ENCODE measurements around the gene DHRS4L2.
"Not testable (repeated sequence)": the region's sequence is repeated elsewhere in the genome, so short reads cannot be mapped to it uniquely, and the experiment has no call there.

DNA sequence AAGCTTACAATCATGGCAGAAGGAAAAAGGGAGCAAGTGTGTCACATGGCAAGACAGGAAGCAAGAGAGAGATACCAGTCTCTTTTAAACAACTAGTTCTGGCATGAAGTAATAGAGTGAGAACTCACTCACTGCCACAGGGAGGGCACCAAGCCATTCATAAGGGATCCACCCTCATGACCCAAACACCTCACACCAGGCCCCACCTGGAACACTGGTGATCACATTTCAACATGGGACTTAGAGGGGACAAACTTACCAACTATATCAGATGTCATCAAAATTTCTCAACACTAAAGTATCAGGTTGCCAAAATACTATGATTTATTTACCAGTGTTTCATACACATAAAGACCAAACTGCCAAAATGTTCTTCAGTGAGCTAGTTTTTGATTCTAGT lies 27.8 kb upstream of the DHRS4L2 start:
- TF ChIP-seq DPF2 (IDR thresholded peaks at IDR 0.05); POLR2A (IDR thresholded peaks at IDR 0.05; ENCODE audit: low read depth, low read length); EZH2 (IDR thresholded peaks at IDR 0.05; ENCODE audit: borderline replicate concordance, control insufficient read depth, low read depth, low read length); GABPA (IDR thresholded peaks at IDR 0.05; ENCODE audit: low read depth): not testable (repeated sequence)
- TF ChIP-seq, protein P1, sequence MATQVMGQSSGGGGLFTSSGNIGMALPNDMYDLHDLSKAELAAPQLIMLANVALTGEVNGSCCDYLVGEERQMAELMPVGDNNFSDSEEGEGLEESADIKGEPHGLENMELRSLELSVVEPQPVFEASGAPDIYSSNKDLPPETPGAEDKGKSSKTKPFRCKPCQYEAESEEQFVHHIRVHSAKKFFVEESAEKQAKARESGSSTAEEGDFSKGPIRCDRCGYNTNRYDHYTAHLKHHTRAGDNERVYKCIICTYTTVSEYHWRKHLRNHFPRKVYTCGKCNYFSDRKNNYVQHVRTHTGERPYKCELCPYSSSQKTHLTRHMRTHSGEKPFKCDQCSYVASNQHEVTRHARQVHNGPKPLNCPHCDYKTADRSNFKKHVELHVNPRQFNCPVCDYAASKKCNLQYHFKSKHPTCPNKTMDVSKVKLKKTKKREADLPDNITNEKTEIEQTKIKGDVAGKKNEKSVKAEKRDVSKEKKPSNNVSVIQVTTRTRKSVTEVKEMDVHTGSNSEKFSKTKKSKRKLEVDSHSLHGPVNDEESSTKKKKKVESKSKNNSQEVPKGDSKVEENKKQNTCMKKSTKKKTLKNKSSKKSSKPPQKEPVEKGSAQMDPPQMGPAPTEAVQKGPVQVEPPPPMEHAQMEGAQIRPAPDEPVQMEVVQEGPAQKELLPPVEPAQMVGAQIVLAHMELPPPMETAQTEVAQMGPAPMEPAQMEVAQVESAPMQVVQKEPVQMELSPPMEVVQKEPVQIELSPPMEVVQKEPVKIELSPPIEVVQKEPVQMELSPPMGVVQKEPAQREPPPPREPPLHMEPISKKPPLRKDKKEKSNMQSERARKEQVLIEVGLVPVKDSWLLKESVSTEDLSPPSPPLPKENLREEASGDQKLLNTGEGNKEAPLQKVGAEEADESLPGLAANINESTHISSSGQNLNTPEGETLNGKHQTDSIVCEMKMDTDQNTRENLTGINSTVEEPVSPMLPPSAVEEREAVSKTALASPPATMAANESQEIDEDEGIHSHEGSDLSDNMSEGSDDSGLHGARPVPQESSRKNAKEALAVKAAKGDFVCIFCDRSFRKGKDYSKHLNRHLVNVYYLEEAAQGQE (IDR thresholded peaks at IDR 0.05; ENCODE audit: low read depth, low read length), result not testable (repeated sequence)
- TF ChIP-seq, protein P2, sequence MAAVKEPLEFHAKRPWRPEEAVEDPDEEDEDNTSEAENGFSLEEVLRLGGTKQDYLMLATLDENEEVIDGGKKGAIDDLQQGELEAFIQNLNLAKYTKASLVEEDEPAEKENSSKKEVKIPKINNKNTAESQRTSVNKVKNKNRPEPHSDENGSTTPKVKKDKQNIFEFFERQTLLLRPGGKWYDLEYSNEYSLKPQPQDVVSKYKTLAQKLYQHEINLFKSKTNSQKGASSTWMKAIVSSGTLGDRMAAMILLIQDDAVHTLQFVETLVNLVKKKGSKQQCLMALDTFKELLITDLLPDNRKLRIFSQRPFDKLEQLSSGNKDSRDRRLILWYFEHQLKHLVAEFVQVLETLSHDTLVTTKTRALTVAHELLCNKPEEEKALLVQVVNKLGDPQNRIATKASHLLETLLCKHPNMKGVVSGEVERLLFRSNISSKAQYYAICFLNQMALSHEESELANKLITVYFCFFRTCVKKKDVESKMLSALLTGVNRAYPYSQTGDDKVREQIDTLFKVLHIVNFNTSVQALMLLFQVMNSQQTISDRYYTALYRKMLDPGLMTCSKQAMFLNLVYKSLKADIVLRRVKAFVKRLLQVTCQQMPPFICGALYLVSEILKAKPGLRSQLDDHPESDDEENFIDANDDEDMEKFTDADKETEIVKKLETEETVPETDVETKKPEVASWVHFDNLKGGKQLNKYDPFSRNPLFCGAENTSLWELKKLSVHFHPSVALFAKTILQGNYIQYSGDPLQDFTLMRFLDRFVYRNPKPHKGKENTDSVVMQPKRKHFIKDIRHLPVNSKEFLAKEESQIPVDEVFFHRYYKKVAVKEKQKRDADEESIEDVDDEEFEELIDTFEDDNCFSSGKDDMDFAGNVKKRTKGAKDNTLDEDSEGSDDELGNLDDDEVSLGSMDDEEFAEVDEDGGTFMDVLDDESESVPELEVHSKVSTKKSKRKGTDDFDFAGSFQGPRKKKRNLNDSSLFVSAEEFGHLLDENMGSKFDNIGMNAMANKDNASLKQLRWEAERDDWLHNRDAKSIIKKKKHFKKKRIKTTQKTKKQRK (IDR thresholded peaks at IDR 0.05; ENCODE audit: low read depth, low read length), result not testable (repeated sequence)
- TF ChIP-seq, protein P3, sequence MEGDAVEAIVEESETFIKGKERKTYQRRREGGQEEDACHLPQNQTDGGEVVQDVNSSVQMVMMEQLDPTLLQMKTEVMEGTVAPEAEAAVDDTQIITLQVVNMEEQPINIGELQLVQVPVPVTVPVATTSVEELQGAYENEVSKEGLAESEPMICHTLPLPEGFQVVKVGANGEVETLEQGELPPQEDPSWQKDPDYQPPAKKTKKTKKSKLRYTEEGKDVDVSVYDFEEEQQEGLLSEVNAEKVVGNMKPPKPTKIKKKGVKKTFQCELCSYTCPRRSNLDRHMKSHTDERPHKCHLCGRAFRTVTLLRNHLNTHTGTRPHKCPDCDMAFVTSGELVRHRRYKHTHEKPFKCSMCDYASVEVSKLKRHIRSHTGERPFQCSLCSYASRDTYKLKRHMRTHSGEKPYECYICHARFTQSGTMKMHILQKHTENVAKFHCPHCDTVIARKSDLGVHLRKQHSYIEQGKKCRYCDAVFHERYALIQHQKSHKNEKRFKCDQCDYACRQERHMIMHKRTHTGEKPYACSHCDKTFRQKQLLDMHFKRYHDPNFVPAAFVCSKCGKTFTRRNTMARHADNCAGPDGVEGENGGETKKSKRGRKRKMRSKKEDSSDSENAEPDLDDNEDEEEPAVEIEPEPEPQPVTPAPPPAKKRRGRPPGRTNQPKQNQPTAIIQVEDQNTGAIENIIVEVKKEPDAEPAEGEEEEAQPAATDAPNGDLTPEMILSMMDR (IDR thresholded peaks at IDR 0.05 in 2 of 3, conservative IDR thresholded peaks at IDR 0.05 in 1 of 3; ENCODE audit: control insufficient read depth in 2 of 3, extremely low read depth in 1 of 3, insufficient read depth in 1 of 3, low read depth in 3 of 3, low read length in 3 of 3), result not testable (repeated sequence)
- TF ChIP-seq, protein P4, sequence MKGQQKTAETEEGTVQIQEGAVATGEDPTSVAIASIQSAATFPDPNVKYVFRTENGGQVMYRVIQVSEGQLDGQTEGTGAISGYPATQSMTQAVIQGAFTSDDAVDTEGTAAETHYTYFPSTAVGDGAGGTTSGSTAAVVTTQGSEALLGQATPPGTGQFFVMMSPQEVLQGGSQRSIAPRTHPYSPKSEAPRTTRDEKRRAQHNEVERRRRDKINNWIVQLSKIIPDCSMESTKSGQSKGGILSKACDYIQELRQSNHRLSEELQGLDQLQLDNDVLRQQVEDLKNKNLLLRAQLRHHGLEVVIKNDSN (IDR thresholded peaks at IDR 0.05; ENCODE audit: borderline replicate concordance, extremely low read length, insufficient read depth, low read depth, low read length), result not testable (repeated sequence)
